PC-3 (cell line): Measurements from ENCODE around the gene TMEFF1. TPM values are rescaled to one million over a fixed set of nuclear protein-coding genes. Genes with fewer than 3 reads are reported as not detected.

ENCODE experiments used
- ATAC-seq: fragments of 200-7000 bp; cut with Tn5 transposase; 2 replicates; pipeline ENCODE4 v1.9.1; 2020; ENCODE audit warnings: mild to moderate bottlenecking, moderate library complexity
- BruUV-seq: library from RNA; stranded (reverse); fragments of 400-500 nt; replicated peaks from 2 replicates; lab custom pipeline; 2021; lab: Mats Ljungman, UMichigan
- CTCF ChIA-PET: fragments of 300-600 bp; sonication (Branson Sonifier 250); formaldehyde crosslinking; loops from one replicate; lab custom pipeline; 2022; ENCODE audit warnings: antibody characterized with exemption; lab: Charles Lee
- POLR2A ChIA-PET: fragments of 300-600 bp; sonication (Branson Sonifier 250); formaldehyde crosslinking; loops from one replicate; lab custom pipeline; 2022; ENCODE audit warnings: antibody characterized with exemption; ENCODE audit not compliant: unreplicated experiment; lab: Charles Lee
- DNase-seq: peaks from one replicate; pipeline ENCODE4 v3.0.0-alpha.2; 2015
- H2AFZ ChIP-seq: fragments of 300-600 bp; sonication (generic); 2 replicates; pipeline ENCODE4 v1.6.0; 2016; ENCODE audit warnings: antibody characterized with exemption, low read length
- H3F3A ChIP-seq: fragments of 300-600 bp; sonication (generic); one replicate; pipeline ENCODE4 v1.6.0; 2017; ENCODE audit warnings: antibody characterized with exemption, low read length, control low read depth, mild to moderate bottlenecking; ENCODE audit not compliant: unreplicated experiment
- H3K27ac ChIP-seq: fragments of 300-600 bp; sonication (generic); 2 replicates; pipeline ENCODE4 v1.5.1; 2016; ENCODE audit warnings: mild to moderate bottlenecking, low read length
- H3K27me3 ChIP-seq: fragments of 300-600 bp; sonication (generic); 2 replicates; pipeline ENCODE4 v1.6.1; 2016; ENCODE audit warnings: low read length, mixed read lengths
- H3K36me3 ChIP-seq: fragments of 300-600 bp; sonication (generic); 2 replicates; pipeline ENCODE4 v1.6.1; 2016; ENCODE audit warnings: low read depth, mixed run types, low read length, mixed read lengths
- H3K4me1 ChIP-seq: fragments of 300-600 bp; sonication (generic); 2 replicates; pipeline ENCODE4 v1.5.1; 2016; ENCODE audit warnings: low read length; ENCODE audit not compliant: insufficient read depth
- H3K4me2 ChIP-seq: fragments of 300-600 bp; sonication (generic); 2 replicates; pipeline ENCODE4 v1.6.0; 2016; ENCODE audit warnings: low read length
- H3K4me3 ChIP-seq: fragments of 300-600 bp; sonication (generic); 2 replicates; pipeline ENCODE4 v1.5.1; 2016; ENCODE audit warnings: mild to moderate bottlenecking, low read length, mixed read lengths
- H3K79me2 ChIP-seq: fragments of 300-600 bp; sonication (generic); 2 replicates; pipeline ENCODE4 v1.6.1; 2017; ENCODE audit warnings: low read length, mixed read lengths
- H3K9ac ChIP-seq: fragments of 300-600 bp; sonication (generic); 2 replicates; pipeline ENCODE4 v1.6.0; 2016; ENCODE audit warnings: mild to moderate bottlenecking, low read length
- H3K9me2 ChIP-seq: fragments of 300-600 bp; sonication (generic); replicated peaks from 2 replicates; pipeline ENCODE4 v1.6.1; 2016; ENCODE audit warnings: mixed run types, low read length, mixed read lengths
- H3K9me3 ChIP-seq: fragments of 300-600 bp; sonication (generic); 2 replicates; pipeline ENCODE4 v1.6.1; 2016; ENCODE audit warnings: low read length, mixed read lengths
- H4K20me1 ChIP-seq: fragments of 300-600 bp; sonication (generic); 2 replicates; pipeline ENCODE4 v1.6.1; 2016; ENCODE audit warnings: low read length, mixed read lengths
- CTCF ChIP-seq: fragments of 300-600 bp; sonication (generic); conservative IDR thresholded peaks from 2 replicates; pipeline ENCODE4 v1.5.1; 2017; ENCODE audit warnings: antibody characterized with exemption, low read depth, mild to moderate bottlenecking, low read length
- EZH2 ChIP-seq: fragments of 300-600 bp; sonication (generic); IDR thresholded peaks from one replicate; pipeline ENCODE4 v1.6.1; 2017; ENCODE audit warnings: antibody characterized with exemption, mild to moderate bottlenecking, low read length; ENCODE audit not compliant: unreplicated experiment
- EZH2phosphoT487 ChIP-seq: fragments of 300-600 bp; sonication (generic); IDR thresholded peaks from 2 replicates; pipeline ENCODE4 v1.6.1; 2018; ENCODE audit warnings: mild to moderate bottlenecking, antibody characterized with exemption, low read length, borderline replicate concordance
- intact Hi-C: fragments of 100-400 bp; cut with micrococcal nuclease; formaldehyde crosslinking; loops from 2 replicates; pipeline ENCODE4 v1.9.0; 2023
- total RNA-seq: library from RNA; depleted of rRNA; stranded (reverse); fragments of >200 nt; gene quantifications from 2 replicates; pipeline ENCODE4 v1.2.3, GENCODE V29; 2014

The TMEFF1 gene
- total RNA-seq, 1 experiment from 2014 or later: not detected

GRCh38 chr9:100447041-100447440 lies 25.9 kb upstream of the TMEFF1 start:
- H3K27ac ChIP-seq: no peak overlapping the region
- no peaks in the 10 kb centered on the region for H3K9me2 ChIP-seq
- no peaks in the 10 kb centered on the region for H3F3A ChIP-seq
- ChIA-PET POLR2A (no interaction called here), CTCF (no interaction called here)
- BruUV-seq: no TSS peak
- no peak overlapping the region for H3K4me2 ChIP-seq
- no peak overlapping the region for H3K9ac ChIP-seq
- no peaks in the 10 kb centered on the region for H3K9me3 ChIP-seq
- H2AFZ ChIP-seq: no peak overlapping the region
- TF ChIP-seq EZH2 (no peak), EZH2phosphoT487 (no peak), CTCF (no peak)
- intact Hi-C loops: no loop called here
- DNase-seq (no peak), ATAC-seq (no peak)
- H3K36me3 ChIP-seq: peaks cover 13% of the 10 kb centered on the region
- no peak overlapping the region for H3K4me3 ChIP-seq
- no peaks in the 10 kb centered on the region for H3K27me3 ChIP-seq
- H3K79me2 ChIP-seq: peaks cover 9% of the 10 kb centered on the region; the same call in 1 of the 2 replicates
- no peaks in the 10 kb centered on the region for H3K4me1 ChIP-seq
- no peaks in the 10 kb centered on the region for H4K20me1 ChIP-seq

GRCh38 chr9:100448266-100448665 lies 24.7 kb upstream of the TMEFF1 start:
- no peak for ATAC-seq
- Histone ChIP-seq H3K36me3 (peaks cover 20% of the 10 kb centered on the region), H4K20me1 (no peaks in the 10 kb centered on the region), H3K27ac (no peak overlapping the region), H3F3A (no peaks in the 10 kb centered on the region), H2AFZ (no peak overlapping the region), H3K9ac (no peak overlapping the region), H3K4me3 (no peak overlapping the region), H3K4me2 (no peak overlapping the region), H3K79me2 (peaks cover 8% of the 10 kb centered on the region; the same call in 1 of the 2 replicates), H3K4me1 (no peaks in the 10 kb centered on the region), H3K9me2 (no peaks in the 10 kb centered on the region), H3K9me3 (no peaks in the 10 kb centered on the region), H3K27me3 (no peaks in the 10 kb centered on the region)
- no TSS peak for BruUV-seq
- CTCF ChIA-PET: no interaction called here
- intact Hi-C loops: no loop called here
- POLR2A ChIA-PET: no interaction called here
- TF ChIP-seq EZH2 (no peak), EZH2phosphoT487 (no peak), CTCF (no peak)
- no peak for DNase-seq

GRCh38 chr9:100449420-100449819 lies 23.5 kb upstream of the TMEFF1 start:
- no TSS peak for BruUV-seq
- ATAC-seq: no peak
- no peak overlapping the region for H3K4me3 ChIP-seq
- H3K79me2 ChIP-seq: no peaks in the 10 kb centered on the region
- H2AFZ ChIP-seq: no peak overlapping the region
- H3K9me3 ChIP-seq: no peaks in the 10 kb centered on the region
- H3K27me3 ChIP-seq: no peaks in the 10 kb centered on the region
- no peak for DNase-seq
- CTCF ChIA-PET: no interaction called here
- intact Hi-C loops: no loop called here
- TF ChIP-seq EZH2 (no peak), EZH2phosphoT487 (no peak)
- no peak overlapping the region for H3K27ac ChIP-seq
- POLR2A ChIA-PET: no interaction called here
- H3K9ac ChIP-seq: no peak overlapping the region
- H3K36me3 ChIP-seq: peaks cover 20% of the 10 kb centered on the region
- H3K4me2 ChIP-seq: no peak overlapping the region
- H3F3A ChIP-seq: no peaks in the 10 kb centered on the region
- H4K20me1 ChIP-seq: no peaks in the 10 kb centered on the region
- H3K4me1 ChIP-seq: no peaks in the 10 kb centered on the region
- no peaks in the 10 kb centered on the region for H3K9me2 ChIP-seq
